ENCODE data around the gene YWHAG.
"Not testable (repeated sequence)": the region's sequence is repeated elsewhere in the genome, so short reads cannot be mapped to it uniquely, and the experiment has no call there.

YWHAG gene

GRCh38 chr7:76301000-76301399 is 57.8 kb downstream of the YWHAG start:
- H3K36me3 ChIP-seq (ENCODE audit: control insufficient read depth, insufficient read depth, low read length): no peaks in the 10 kb centered on the region
- no peaks in the 10 kb centered on the region for H3K9me3 ChIP-seq (ENCODE audit: control insufficient read depth, low read length)
- H3K4me1 ChIP-seq (ENCODE audit: control insufficient read depth, insufficient read depth, low read length): peaks cover 8% of the 10 kb centered on the region
- no peak overlapping the region for H3K4me3 ChIP-seq (ENCODE audit: insufficient read depth, low read depth, low read length)
- H3K27ac ChIP-seq (ENCODE audit: insufficient read depth, low read depth, low read length, poor library complexity, severe bottlenecking): no peak overlapping the region
- peaks cover 23% of the 10 kb centered on the region for H3K27me3 ChIP-seq (ENCODE audit: control insufficient read depth, insufficient read depth, low read length, poor library complexity, severe bottlenecking)
- 74 to 88% methylated on average over 3 of the region's 3 CpGs for WGBS, 2 experiments

GRCh38 chr7:76300166-76300731 is 58.5 kb downstream of the YWHAG start:
- H3K4me1 ChIP-seq (ENCODE audit: control insufficient read depth, insufficient read depth, low read length): peaks cover 8% of the 10 kb centered on the region
- H3K4me3 ChIP-seq (ENCODE audit: insufficient read depth, low read depth, low read length): no peak overlapping the region
- no peak overlapping the region for H3K27ac ChIP-seq (ENCODE audit: insufficient read depth, low read depth, low read length, poor library complexity, severe bottlenecking)
- H3K27me3 ChIP-seq (ENCODE audit: control insufficient read depth, insufficient read depth, low read length, poor library complexity, severe bottlenecking): peaks cover 23% of the 10 kb centered on the region
- 94 to 95% methylated on average over 7 of the region's 7 CpGs for WGBS, 2 experiments
- no peaks in the 10 kb centered on the region for H3K9me3 ChIP-seq (ENCODE audit: control insufficient read depth, low read length)
- no peaks in the 10 kb centered on the region for H3K36me3 ChIP-seq (ENCODE audit: control insufficient read depth, insufficient read depth, low read length)

GRCh38 chr7:76296743-76297740 is 61.7 kb downstream of the YWHAG start:
- 88% methylated on average over 22 of the region's 22 CpGs for WGBS, 2 experiments

GRCh38 chr7:76294344-76295024 is 64.3 kb downstream of the YWHAG start:
- H3K27ac ChIP-seq (ENCODE audit: insufficient read depth, low read depth, low read length, poor library complexity, severe bottlenecking): no peak overlapping the region
- H3K9me3 ChIP-seq (ENCODE audit: control insufficient read depth, low read length): no peaks in the 10 kb centered on the region
- no peaks in the 10 kb centered on the region for H3K36me3 ChIP-seq (ENCODE audit: control insufficient read depth, insufficient read depth, low read length)
- no peaks in the 10 kb centered on the region for H3K27me3 ChIP-seq (ENCODE audit: control insufficient read depth, insufficient read depth, low read length, poor library complexity, severe bottlenecking)
- peaks cover 6% of the 10 kb centered on the region for H3K4me1 ChIP-seq (ENCODE audit: control insufficient read depth, insufficient read depth, low read length)
- WGBS, 2 experiments: 60 to 62% methylated on average over 20 of the region's 20 CpGs
- H3K4me3 ChIP-seq (ENCODE audit: insufficient read depth, low read depth, low read length): no peak overlapping the region

More at GRCh38 chr7:76296743-76297740, 61.7 kb downstream of the YWHAG start:
- peaks cover 6% of the 10 kb centered on the region for H3K4me1 ChIP-seq (ENCODE audit: control insufficient read depth, insufficient read depth, low read length)
- no peaks in the 10 kb centered on the region for H3K9me3 ChIP-seq (ENCODE audit: control insufficient read depth, low read length)
- H3K4me3 ChIP-seq (ENCODE audit: insufficient read depth, low read depth, low read length): no peak overlapping the region
- peaks cover 11% of the 10 kb centered on the region for H3K27me3 ChIP-seq (ENCODE audit: control insufficient read depth, insufficient read depth, low read length, poor library complexity, severe bottlenecking)
- H3K36me3 ChIP-seq (ENCODE audit: control insufficient read depth, insufficient read depth, low read length): no peaks in the 10 kb centered on the region
- H3K27ac ChIP-seq (ENCODE audit: insufficient read depth, low read depth, low read length, poor library complexity, severe bottlenecking): no peak overlapping the region

- H3K9me3 ChIP-seq (ENCODE audit: control insufficient read depth, low read length): no peaks in the 10 kb centered on the region
- no peak overlapping the region for H3K4me3 ChIP-seq (ENCODE audit: insufficient read depth, low read depth, low read length)
- no peaks in the 10 kb centered on the region for H3K27me3 ChIP-seq (ENCODE audit: control insufficient read depth, insufficient read depth, low read length, poor library complexity, severe bottlenecking)
- no peak overlapping the region for H3K27ac ChIP-seq (ENCODE audit: insufficient read depth, low read depth, low read length, poor library complexity, severe bottlenecking)
- WGBS, 2 experiments: 93 to 95% methylated on average over 8 of the region's 8 CpGs
- peaks cover 6% of the 10 kb centered on the region for H3K4me1 ChIP-seq (ENCODE audit: control insufficient read depth, insufficient read depth, low read length)
- no peaks in the 10 kb centered on the region for H3K36me3 ChIP-seq (ENCODE audit: control insufficient read depth, insufficient read depth, low read length)
Measured at GRCh38 chr7:76293407-76293901, 65.3 kb downstream of the YWHAG start.

- not testable (repeated sequence) for H3K36me3 ChIP-seq (ENCODE audit: control insufficient read depth, insufficient read depth, low read length); H3K27me3 ChIP-seq (ENCODE audit: control insufficient read depth, insufficient read depth, low read length, poor library complexity, severe bottlenecking); H3K4me3 ChIP-seq (ENCODE audit: insufficient read depth, low read depth, low read length); H3K27ac ChIP-seq (ENCODE audit: insufficient read depth, low read depth, low read length, poor library complexity, severe bottlenecking); H3K9me3 ChIP-seq (ENCODE audit: control insufficient read depth, low read length); H3K4me1 ChIP-seq (ENCODE audit: control insufficient read depth, insufficient read depth, low read length)
- 92 to 93% methylated on average over 5 of the region's 5 CpGs for WGBS, 2 experiments
Measured at GRCh38 chr7:76292911-76293310, 65.9 kb downstream of the YWHAG start.

- no peak overlapping the region for H3K27ac ChIP-seq (ENCODE audit: insufficient read depth, low read depth, low read length, poor library complexity, severe bottlenecking)
Measured at GRCh38 chr7:76292213-76292573, 66.6 kb downstream of the YWHAG start.

GRCh38 chr7:76291351-76292212 is 67.2 kb downstream of the YWHAG start:
- H3K27ac ChIP-seq (ENCODE audit: insufficient read depth, low read depth, low read length, poor library complexity, severe bottlenecking): no peak overlapping the region

More at GRCh38 chr7:76292213-76292573, 66.6 kb downstream of the YWHAG start:
- Histone ChIP-seq H3K4me1 (ENCODE audit: control insufficient read depth, insufficient read depth, low read length) (peaks cover 6% of the 10 kb centered on the region), H3K9me3 (ENCODE audit: control insufficient read depth, low read length) (no peaks in the 10 kb centered on the region), H3K27me3 (ENCODE audit: control insufficient read depth, insufficient read depth, low read length, poor library complexity, severe bottlenecking) (no peaks in the 10 kb centered on the region), H3K4me3 (ENCODE audit: insufficient read depth, low read depth, low read length) (no peak overlapping the region), H3K36me3 (ENCODE audit: control insufficient read depth, insufficient read depth, low read length) (no peaks in the 10 kb centered on the region)
- WGBS, 2 experiments: 84 to 85% methylated on average over 5 of the region's 5 CpGs

GRCh38 chr7:76290847-76291350 is 67.9 kb downstream of the YWHAG start:
- not testable (repeated sequence) for H3K27ac ChIP-seq (ENCODE audit: insufficient read depth, low read depth, low read length, poor library complexity, severe bottlenecking); H3K4me3 ChIP-seq (ENCODE audit: insufficient read depth, low read depth, low read length); H3K36me3 ChIP-seq (ENCODE audit: control insufficient read depth, insufficient read depth, low read length); H3K27me3 ChIP-seq (ENCODE audit: control insufficient read depth, insufficient read depth, low read length, poor library complexity, severe bottlenecking); H3K9me3 ChIP-seq (ENCODE audit: control insufficient read depth, low read length); H3K4me1 ChIP-seq (ENCODE audit: control insufficient read depth, insufficient read depth, low read length)
- 88 to 90% methylated on average over 6 of the region's 6 CpGs for WGBS, 2 experiments

More at GRCh38 chr7:76291351-76292212, 67.2 kb downstream of the YWHAG start:
- Histone ChIP-seq H3K4me1 (ENCODE audit: control insufficient read depth, insufficient read depth, low read length) (peaks cover 6% of the 10 kb centered on the region), H3K36me3 (ENCODE audit: control insufficient read depth, insufficient read depth, low read length) (no peaks in the 10 kb centered on the region), H3K9me3 (ENCODE audit: control insufficient read depth, low read length) (no peaks in the 10 kb centered on the region), H3K4me3 (ENCODE audit: insufficient read depth, low read depth, low read length) (no peak overlapping the region), H3K27me3 (ENCODE audit: control insufficient read depth, insufficient read depth, low read length, poor library complexity, severe bottlenecking) (no peaks in the 10 kb centered on the region)
- WGBS, 2 experiments: 34% methylated on average over 30 of the region's 30 CpGs

All from ectodermal cell (in vitro differentiated cells).